Subcutaneous adipose tissue (tissue), 4 donors: ENCODE results near the gene BCAS4. TPM values are rescaled to one million over a fixed set of nuclear protein-coding genes. Genes with fewer than 3 reads are reported as not detected.

Experiments used
- total RNA-seq, 4 donors: library from RNA; depleted of rRNA; stranded (reverse); fragments of >200 nt; gene quantifications; one replicate each; pipeline ENCODE4 v1.1.0, GENCODE V29; 2016
- TF ChIP-seq, protein P1 (sequence below): fragments of 450-650 bp; IDR thresholded peaks from one replicate; pipeline ENCODE4 v1.5.1; 2016; ENCODE audit warnings: low read depth, mild to moderate bottlenecking, control low read depth, antibody characterized with exemption, moderate library complexity

BCAS4 gene, protein sequence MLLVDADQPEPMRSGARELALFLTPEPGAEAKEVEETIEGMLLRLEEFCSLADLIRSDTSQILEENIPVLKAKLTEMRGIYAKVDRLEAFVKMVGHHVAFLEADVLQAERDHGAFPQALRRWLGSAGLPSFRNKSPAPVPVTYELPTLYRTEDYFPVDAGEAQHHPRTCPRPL
- 10 to 100 TPM in 1 of 4 donors, 1 to 10 TPM in 2, under 1 TPM in 1; 0.49 to 14.8 (median 4.3) TPM for total RNA-seq

- TF ChIP-seq, protein P1, sequence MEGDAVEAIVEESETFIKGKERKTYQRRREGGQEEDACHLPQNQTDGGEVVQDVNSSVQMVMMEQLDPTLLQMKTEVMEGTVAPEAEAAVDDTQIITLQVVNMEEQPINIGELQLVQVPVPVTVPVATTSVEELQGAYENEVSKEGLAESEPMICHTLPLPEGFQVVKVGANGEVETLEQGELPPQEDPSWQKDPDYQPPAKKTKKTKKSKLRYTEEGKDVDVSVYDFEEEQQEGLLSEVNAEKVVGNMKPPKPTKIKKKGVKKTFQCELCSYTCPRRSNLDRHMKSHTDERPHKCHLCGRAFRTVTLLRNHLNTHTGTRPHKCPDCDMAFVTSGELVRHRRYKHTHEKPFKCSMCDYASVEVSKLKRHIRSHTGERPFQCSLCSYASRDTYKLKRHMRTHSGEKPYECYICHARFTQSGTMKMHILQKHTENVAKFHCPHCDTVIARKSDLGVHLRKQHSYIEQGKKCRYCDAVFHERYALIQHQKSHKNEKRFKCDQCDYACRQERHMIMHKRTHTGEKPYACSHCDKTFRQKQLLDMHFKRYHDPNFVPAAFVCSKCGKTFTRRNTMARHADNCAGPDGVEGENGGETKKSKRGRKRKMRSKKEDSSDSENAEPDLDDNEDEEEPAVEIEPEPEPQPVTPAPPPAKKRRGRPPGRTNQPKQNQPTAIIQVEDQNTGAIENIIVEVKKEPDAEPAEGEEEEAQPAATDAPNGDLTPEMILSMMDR = no peak
Observed at GRCh38 chr20:50794846-50795634, at the start of gene BCAS4. Gene BCAS4, plus strand, starts transcription at chr20:50795061. Its CDS starts 23 bp downstream, at chr20:50795084.

GRCh38 chr20:50745634-50746137 lies 49.2 kb upstream of the BCAS4 start:
- TF ChIP-seq, protein P1 = no peak

- TF ChIP-seq, protein P1 = peak; percentile 77
Observed at GRCh38 chr20:50746138-50746940, 48.5 kb upstream of the BCAS4 start.

GRCh38 chr20:50747275-50747674 lies 47.6 kb upstream of the BCAS4 start:
- TF ChIP-seq, protein P1 = no peak

DNA sequence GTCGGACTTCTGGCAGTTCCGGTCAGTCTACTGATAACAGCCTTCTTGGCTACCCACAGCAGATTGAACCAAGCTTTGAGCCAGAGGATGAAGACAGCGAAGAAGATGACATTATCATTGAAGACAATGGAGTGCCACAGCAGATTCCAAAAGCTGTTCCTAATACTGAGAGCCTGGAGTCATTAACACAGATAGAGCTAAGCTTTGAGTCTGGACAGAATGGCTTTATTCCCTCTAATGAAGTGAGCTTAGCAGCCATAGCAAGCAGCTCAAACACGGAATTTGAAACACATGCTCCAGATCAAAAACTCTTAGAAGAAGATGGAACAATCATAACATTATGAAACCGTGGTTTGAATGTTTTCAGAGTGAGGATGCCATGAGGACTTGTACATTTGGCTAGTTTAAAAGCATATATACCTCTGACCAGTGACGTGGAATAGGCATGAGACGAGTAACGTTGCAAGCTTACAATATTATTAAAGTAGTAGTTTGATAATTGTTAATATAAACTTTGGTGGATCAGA lies 44.7 kb upstream of the BCAS4 start:
- TF ChIP-seq, protein P1 = no peak

DNA sequence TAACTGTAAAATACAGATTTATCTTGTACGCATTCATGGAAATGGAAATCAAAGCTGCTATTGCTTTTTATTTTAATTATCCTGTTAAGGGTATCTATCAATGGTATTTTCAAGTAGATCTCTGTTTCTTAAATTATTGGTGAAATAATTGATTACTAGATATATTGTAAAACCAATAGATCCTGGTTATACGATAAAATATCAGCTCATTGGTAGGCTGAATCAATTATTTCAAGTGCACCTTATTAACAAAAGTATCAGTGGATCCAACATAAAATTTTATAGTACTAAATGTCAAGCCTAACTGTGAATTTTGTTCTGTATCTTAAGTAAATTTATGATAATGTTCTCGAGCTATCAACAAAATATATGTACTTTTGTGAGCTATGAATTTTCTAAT lies 41.7 kb upstream of the BCAS4 start:
- TF ChIP-seq, protein P1 = no peak
